Skeletal muscle satellite cell (primary cell): ENCODE measurements around the gene TMEM87A.

ENCODE experiments used
- H3K27me3 ChIP-seq: 2 replicates; pipeline ENCODE4 v1.7.0; 2013; ENCODE audit warnings: low read length; ENCODE audit not compliant: control insufficient read depth, insufficient read depth
- H3K36me3 ChIP-seq: 2 replicates; pipeline ENCODE4 v1.7.0; 2013; ENCODE audit warnings: mild to moderate bottlenecking, control low read depth, low read length; ENCODE audit not compliant: insufficient read depth
- H3K4me1 ChIP-seq: 2 replicates; pipeline ENCODE4 v1.7.0; 2013; ENCODE audit warnings: low read length; ENCODE audit not compliant: control insufficient read depth, insufficient read depth
- H3K4me2 ChIP-seq: 2 replicates; pipeline ENCODE4 v1.7.0; 2013; ENCODE audit warnings: mild to moderate bottlenecking, low read length
- H3K4me3 ChIP-seq: 2 replicates; pipeline ENCODE4 v1.7.0; 2013; ENCODE audit warnings: low read length
- H3K9ac ChIP-seq: 2 replicates; pipeline ENCODE4 v1.7.0; 2013; ENCODE audit warnings: mild to moderate bottlenecking, low read depth, low read length, moderate library complexity
- H3K9me3 ChIP-seq: replicated peaks from 2 replicates; pipeline ENCODE4 v1.7.0; 2013; ENCODE audit warnings: mild to moderate bottlenecking, control low read depth, low read length
- small RNA-seq: library from RNA; depleted of rRNA; stranded (forward); fragments of <200 nt; gene quantifications from one replicate; pipeline ENCODE3, GENCODE V24; 2012

The TMEM87A gene

DNA sequence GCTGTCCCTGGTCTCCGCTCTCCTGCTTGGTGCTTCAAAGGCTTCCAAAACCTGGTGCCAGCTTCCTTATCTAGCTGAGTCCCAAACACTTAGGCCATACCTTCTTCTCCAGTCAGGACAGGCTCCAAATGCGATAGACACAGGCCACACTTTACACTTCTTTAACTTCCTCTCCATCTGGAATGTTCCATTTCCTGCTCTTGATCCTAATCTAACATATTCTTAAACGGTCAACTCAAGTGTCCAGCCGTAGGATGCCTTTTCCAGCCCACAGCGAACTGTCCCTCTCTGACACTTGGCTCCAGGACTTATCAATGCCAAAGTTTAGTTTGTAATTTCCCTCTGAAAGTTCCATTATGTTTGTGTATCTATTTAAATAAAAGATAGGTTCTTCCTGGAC is 97.6 kb downstream of the TMEM87A start:
- no peaks in the 10 kb centered on the region for H3K4me1 ChIP-seq
- no peak overlapping the region for H3K9ac ChIP-seq
- no peak overlapping the region for H3K4me3 ChIP-seq
- peaks cover 67% of the 10 kb centered on the region for H3K36me3 ChIP-seq
- H3K27me3 ChIP-seq, result no peaks in the 10 kb centered on the region
- no peak overlapping the region for H3K4me2 ChIP-seq
- H3K9me3 ChIP-seq, result no peaks in the 10 kb centered on the region

GRCh38 chr15:42172475-42172874 is 100.8 kb downstream of the TMEM87A start:
- peaks cover 75% of the 10 kb centered on the region for H3K36me3 ChIP-seq
- no peaks in the 10 kb centered on the region for H3K9me3 ChIP-seq
- H3K4me2 ChIP-seq, result no peak overlapping the region
- H3K4me1 ChIP-seq, result no peaks in the 10 kb centered on the region
- no peaks in the 10 kb centered on the region for H3K27me3 ChIP-seq
- no peak overlapping the region for H3K4me3 ChIP-seq
- H3K9ac ChIP-seq, result no peak overlapping the region

DNA sequence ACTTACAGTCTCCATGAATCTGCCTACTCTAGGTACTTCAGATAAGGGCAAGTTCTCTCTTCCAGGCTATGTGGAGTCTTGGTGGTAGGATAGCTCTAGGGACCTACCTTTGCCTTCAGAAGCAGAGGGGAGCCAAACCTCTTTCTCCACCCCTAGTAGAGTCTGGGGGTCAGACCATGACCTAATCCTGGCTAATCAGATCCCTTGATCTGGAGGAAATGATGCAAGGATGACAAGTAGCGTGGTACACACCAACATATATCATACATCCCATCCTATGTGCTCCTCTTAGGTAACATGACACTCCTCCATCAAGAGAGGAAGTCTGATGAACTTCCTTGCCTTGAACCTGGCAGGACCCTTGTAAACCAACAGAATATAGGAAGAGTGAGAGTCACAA is 101.4 kb downstream of the TMEM87A start:
- peaks cover 78% of the 10 kb centered on the region for H3K36me3 ChIP-seq
- no peak overlapping the region for H3K4me3 ChIP-seq
- H3K9me3 ChIP-seq, result no peaks in the 10 kb centered on the region
- no peak overlapping the region for H3K9ac ChIP-seq
- H3K4me2 ChIP-seq, result no peak overlapping the region
- no peaks in the 10 kb centered on the region for H3K27me3 ChIP-seq
- no peaks in the 10 kb centered on the region for H3K4me1 ChIP-seq

GRCh38 chr15:42171122-42171521 is 102.1 kb downstream of the TMEM87A start:
- H3K4me3 ChIP-seq, result no peak overlapping the region
- H3K9me3 ChIP-seq, result no peaks in the 10 kb centered on the region
- H3K27me3 ChIP-seq, result no peaks in the 10 kb centered on the region
- no peaks in the 10 kb centered on the region for H3K4me1 ChIP-seq
- H3K4me2 ChIP-seq, result no peak overlapping the region
- no peak overlapping the region for H3K9ac ChIP-seq
- peaks cover 82% of the 10 kb centered on the region for H3K36me3 ChIP-seq

DNA sequence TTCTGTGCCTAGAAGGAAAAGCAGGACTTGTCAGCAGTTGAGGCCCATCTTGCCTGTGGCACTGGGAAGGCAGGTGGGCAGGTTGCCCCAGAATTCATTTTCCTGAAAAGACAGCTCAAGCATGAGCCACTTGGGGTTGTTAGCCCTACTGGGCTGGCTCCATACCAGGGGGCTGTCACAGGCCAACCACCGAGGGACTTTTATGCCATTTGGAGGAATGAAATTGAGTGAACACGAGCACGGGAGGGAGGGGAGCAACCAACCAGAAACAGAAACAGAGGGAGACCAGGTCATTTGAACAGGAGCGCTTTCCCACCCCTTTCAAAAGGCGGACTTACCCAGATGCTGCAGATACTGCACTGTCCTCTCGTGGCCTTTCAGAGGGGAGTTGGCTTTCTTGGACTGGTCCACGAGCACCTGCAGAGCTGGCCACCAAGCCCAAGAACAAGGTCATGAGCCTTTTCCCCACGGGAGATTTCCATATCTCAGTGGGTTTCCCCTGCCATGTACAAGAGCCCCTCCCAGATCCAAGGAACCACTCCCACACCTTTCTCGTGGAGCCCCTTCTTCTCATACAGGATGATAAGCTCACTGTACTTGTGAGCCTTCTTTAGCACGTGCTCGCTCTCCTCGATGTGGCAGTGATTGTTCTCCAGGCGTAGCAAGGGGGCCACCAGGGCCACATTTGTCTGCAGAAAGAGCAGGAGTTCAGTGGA is 106.8 kb downstream of the TMEM87A start:
- no peak overlapping the region for H3K4me3 ChIP-seq
- peaks cover 89% of the 10 kb centered on the region for H3K36me3 ChIP-seq
- no peaks in the 10 kb centered on the region for H3K4me1 ChIP-seq
- no peaks in the 10 kb centered on the region for H3K9me3 ChIP-seq
- no peaks in the 10 kb centered on the region for H3K27me3 ChIP-seq
- H3K4me2 ChIP-seq, result no peak overlapping the region
- H3K9ac ChIP-seq, result no peak overlapping the region

GRCh38 chr15:42165106-42165505 is 108.1 kb downstream of the TMEM87A start:
- Histone ChIP-seq H3K4me1 (no peaks in the 10 kb centered on the region), H3K27me3 (no peaks in the 10 kb centered on the region), H3K9ac (no peak overlapping the region), H3K4me2 (no peak overlapping the region), H3K36me3 (peaks cover 92% of the 10 kb centered on the region), H3K4me3 (no peak overlapping the region), H3K9me3 (no peaks in the 10 kb centered on the region)

- H3K9me3 ChIP-seq, result no peaks in the 10 kb centered on the region
- H3K27me3 ChIP-seq, result no peaks in the 10 kb centered on the region
- no peak overlapping the region for H3K9ac ChIP-seq
- no peak overlapping the region for H3K4me2 ChIP-seq
- peaks cover under 1% of the 10 kb centered on the region for H3K4me1 ChIP-seq
- peaks cover 93% of the 10 kb centered on the region for H3K36me3 ChIP-seq
- H3K4me3 ChIP-seq, result no peak overlapping the region
Observed at GRCh38 chr15:42163947-42164550, 109.2 kb downstream of the TMEM87A start.

GRCh38 chr15:42163291-42163690 is 109.9 kb downstream of the TMEM87A start:
- Histone ChIP-seq H3K27me3 (no peaks in the 10 kb centered on the region), H3K36me3 (peaks cover 94% of the 10 kb centered on the region), H3K4me3 (no peak overlapping the region), H3K4me1 (peaks cover 8% of the 10 kb centered on the region), H3K9ac (no peak overlapping the region), H3K9me3 (no peaks in the 10 kb centered on the region), H3K4me2 (no peak overlapping the region)

Small RNA genes within 50 kb of the gene (small RNA-seq; reads per million reads assigned to genes)
- gene MIR627, result 5.4 reads per million, percentile 86 among the genes with 10 or more reads in this experiment
